Left lung (tissue), 10 donors: ENCODE results near the gene FHAD1. TPM values are rescaled to one million over a fixed set of nuclear protein-coding genes. Genes with fewer than 3 reads are reported as not detected.
A peak's percentile ranks its signal among the peaks of the same experiment; 100 is the strongest.
"Not testable (repeated sequence)": the region's sequence is repeated elsewhere in the genome, so short reads cannot be mapped to it uniquely, and the experiment has no call there.

Experiments
- ATAC-seq: fragments of 200-7000 bp; cut with Tn5 transposase; one replicate; pipeline ENCODE4 v1.9.1; 2020; ENCODE audit warnings: moderate library complexity
- DNase-seq, 4 donors: peaks; one replicate each; pipeline ENCODE4 v3.0.0-alpha.2; 2013 to 2020
- H3K27ac ChIP-seq, 2 donors: fragments of 200-600 bp; sonication (generic) in 1 of 2; one replicate each; pipeline versions ENCODE4 v1.5.0 to v1.8.0; 2020 to 2021
- H3K27me3 ChIP-seq, 2 donors: fragments of 200-600 bp; sonication (generic) in 1 of 2; one replicate each; pipeline versions ENCODE4 v1.5.0 to v1.8.0; 2020 to 2021
- H3K36me3 ChIP-seq, 2 donors: fragments of 200-600 bp; sonication (generic) in 1 of 2; one replicate each; pipeline versions ENCODE4 v1.5.0 to v1.8.0; 2020 to 2021
- H3K4me1 ChIP-seq, 2 donors: fragments of 200-600 bp; one replicate each; pipeline ENCODE4 v1.8.0; 2021
- H3K4me3 ChIP-seq, 2 donors: fragments of 200-600 bp; sonication (generic) in 1 of 2; one replicate each; pipeline versions ENCODE4 v1.5.0 to v1.8.0; 2020 to 2021; ENCODE audit warnings: mild to moderate bottlenecking in 1 of 2
- H3K9me3 ChIP-seq, 2 donors: fragments of 200-600 bp; sonication (generic) in 1 of 2; one replicate each; pipeline versions ENCODE4 v1.5.0 to v1.8.0; 2020 to 2021
- intact Hi-C, 2 donors: fragments of 100-400 bp; cut with DNase I; formaldehyde crosslinking; loops; one replicate each; pipeline versions ENCODE4 v1.11.2 to v1.14.2; 2022
- polyA plus RNA-seq, 6 donors: library from polyadenylated mRNA; unstranded; fragments of 120-200 nt; gene quantifications; one replicate each; pipeline ENCODE4 v1.2.1, GENCODE V29; 2013; ENCODE audit not compliant: insufficient read length in 6 of 6
- total RNA-seq, 2 donors: library from RNA; stranded (reverse); fragmentation: NEBNext Ultra II Directional; extraction: Animal tissue kit (Norgen Biotek cat#: 25700); gene quantifications; one replicate each; pipeline ENCODE4 v1.2.1, GENCODE V29; 2021
- TF ChIP-seq, protein P1 (sequence below), 2 donors: fragments of 200-600 bp; sonication (generic) in 1 of 2; IDR thresholded peaks; one replicate each; pipeline versions ENCODE4 v1.5.0 to v1.8.0; 2021; ENCODE audit warnings: antibody characterized with exemption in 2 of 2
- donor health status: DM: no; HTN: yes; CAD: no.
- donor health status: DM: no; HTN: no; CAD: no.

Gene FHAD1
- total and polyA plus RNA-seq, 8 donors: 1.1 to 8.5 (median 3.9) TPM

DNA sequence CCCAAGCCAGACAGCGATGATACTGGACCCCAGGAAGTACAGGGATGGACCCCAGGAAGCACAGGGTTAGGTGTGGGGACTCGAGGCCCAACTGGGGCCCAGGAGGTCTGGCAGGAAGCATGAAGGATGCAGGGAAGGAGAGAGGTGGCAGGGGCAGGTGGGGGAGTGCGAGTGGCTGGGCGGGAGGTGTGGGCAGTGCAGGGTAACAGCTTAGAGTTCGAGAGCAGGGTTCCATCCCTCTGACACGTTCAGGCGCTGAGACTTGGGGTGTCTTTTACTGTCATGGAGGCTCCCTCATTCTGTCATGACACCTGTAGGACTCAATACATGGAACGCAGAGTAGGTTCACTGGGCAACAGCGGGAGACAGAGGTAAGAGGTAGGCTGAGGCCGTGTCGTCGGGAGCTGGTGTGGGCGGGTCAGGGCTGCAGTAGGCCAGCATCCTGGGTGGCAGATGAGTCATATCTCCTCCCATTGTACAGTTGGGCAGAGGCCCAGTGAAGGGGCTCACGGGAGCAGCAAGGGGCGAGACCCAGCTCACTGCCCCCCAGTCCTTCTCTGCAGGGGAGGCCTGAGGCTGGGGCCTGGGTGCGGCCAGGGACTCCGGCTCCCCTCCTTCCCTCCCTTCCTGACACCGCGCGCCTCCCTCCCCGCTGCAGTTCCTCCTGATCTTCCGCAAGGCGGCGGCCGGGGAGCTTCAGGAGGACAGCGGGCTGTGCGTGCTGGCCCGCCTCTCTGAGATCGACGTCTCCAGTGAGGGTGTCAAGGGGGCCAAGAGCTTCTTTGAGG is 179.7 kb downstream of the FHAD1 start:
- Histone ChIP-seq H3K4me1 (peaks cover 0 to 83% of the 10 kb centered on the region in 2 donors), H3K36me3 (peaks cover 0 to 80% of the 10 kb centered on the region in 2 donors), H3K4me3 (no peak overlapping the region), H3K27ac (no peak overlapping the region), H3K27me3 (no peaks in the 10 kb centered on the region), H3K9me3 (no peaks in the 10 kb centered on the region)
- DNase-seq (peak in 1 of 4 donors; percentile 50), ATAC-seq (no peak)
- TF ChIP-seq, protein P1, sequence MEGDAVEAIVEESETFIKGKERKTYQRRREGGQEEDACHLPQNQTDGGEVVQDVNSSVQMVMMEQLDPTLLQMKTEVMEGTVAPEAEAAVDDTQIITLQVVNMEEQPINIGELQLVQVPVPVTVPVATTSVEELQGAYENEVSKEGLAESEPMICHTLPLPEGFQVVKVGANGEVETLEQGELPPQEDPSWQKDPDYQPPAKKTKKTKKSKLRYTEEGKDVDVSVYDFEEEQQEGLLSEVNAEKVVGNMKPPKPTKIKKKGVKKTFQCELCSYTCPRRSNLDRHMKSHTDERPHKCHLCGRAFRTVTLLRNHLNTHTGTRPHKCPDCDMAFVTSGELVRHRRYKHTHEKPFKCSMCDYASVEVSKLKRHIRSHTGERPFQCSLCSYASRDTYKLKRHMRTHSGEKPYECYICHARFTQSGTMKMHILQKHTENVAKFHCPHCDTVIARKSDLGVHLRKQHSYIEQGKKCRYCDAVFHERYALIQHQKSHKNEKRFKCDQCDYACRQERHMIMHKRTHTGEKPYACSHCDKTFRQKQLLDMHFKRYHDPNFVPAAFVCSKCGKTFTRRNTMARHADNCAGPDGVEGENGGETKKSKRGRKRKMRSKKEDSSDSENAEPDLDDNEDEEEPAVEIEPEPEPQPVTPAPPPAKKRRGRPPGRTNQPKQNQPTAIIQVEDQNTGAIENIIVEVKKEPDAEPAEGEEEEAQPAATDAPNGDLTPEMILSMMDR (IDR thresholded peaks at IDR 0.05): peak in 1 of 2 donors; percentile 18
- intact Hi-C loops: no loop called here

DNA sequence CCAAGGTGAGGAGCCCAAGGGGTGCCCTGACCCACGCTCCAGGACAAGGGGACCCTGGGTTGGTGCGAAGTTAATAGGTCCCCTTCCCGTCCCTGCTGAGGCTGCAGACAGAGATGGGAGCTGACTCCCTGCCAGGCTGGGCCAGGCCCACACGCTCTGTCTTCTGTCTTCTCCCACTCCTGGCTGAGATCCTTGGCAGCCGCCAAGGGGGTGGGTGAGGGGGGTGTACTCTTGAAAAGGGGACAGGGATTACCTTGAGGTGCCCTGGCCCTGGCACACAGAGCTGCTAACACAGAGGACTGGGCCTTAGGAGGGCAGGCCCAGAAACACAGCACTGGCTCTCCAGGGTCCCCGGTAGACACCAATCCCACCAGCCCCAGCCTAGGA is 180.2 kb downstream of the FHAD1 start:
- ATAC-seq (no peak), DNase-seq (no peak)
- Histone ChIP-seq H3K9me3 (no peaks in the 10 kb centered on the region), H3K27ac (no peak overlapping the region), H3K4me3 (no peak overlapping the region), H3K4me1 (peaks cover 0 to 77% of the 10 kb centered on the region in 2 donors), H3K27me3 (no peaks in the 10 kb centered on the region), H3K36me3 (peaks cover 0 to 81% of the 10 kb centered on the region in 2 donors)
- intact Hi-C loops: no loop called here
- TF ChIP-seq, protein P1 (IDR thresholded peaks at IDR 0.05): no peak

DNA sequence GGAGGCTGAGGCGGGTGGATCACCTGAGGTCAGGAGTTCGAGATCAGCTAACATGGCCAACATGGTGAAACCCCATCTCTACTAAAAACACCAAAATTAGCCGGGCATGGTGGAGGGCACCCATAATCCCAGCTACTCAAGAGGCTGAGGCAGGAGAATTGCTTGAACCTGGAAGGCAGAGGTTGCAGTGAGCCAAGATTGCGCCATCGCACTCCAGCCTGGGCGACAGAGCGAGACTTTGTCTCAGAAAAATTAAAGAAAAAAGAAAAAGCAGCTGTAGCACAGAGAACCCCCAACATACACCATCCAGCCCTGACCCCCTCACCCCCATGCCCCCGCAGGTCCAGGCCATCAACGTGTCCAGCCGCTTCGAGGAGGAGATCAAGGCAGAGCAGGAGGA is 181.2 kb downstream of the FHAD1 start:
- ATAC-seq, H3K27me3 ChIP-seq, H3K4me3 ChIP-seq, DNase-seq, intact Hi-C loops, H3K9me3 ChIP-seq, H3K27ac ChIP-seq: not testable (repeated sequence)
- H3K36me3 ChIP-seq: peaks cover 0 to 81% of the 10 kb centered on the region in 2 donors
- peaks cover 0 to 68% of the 10 kb centered on the region in 2 donors for H3K4me1 ChIP-seq

DNA sequence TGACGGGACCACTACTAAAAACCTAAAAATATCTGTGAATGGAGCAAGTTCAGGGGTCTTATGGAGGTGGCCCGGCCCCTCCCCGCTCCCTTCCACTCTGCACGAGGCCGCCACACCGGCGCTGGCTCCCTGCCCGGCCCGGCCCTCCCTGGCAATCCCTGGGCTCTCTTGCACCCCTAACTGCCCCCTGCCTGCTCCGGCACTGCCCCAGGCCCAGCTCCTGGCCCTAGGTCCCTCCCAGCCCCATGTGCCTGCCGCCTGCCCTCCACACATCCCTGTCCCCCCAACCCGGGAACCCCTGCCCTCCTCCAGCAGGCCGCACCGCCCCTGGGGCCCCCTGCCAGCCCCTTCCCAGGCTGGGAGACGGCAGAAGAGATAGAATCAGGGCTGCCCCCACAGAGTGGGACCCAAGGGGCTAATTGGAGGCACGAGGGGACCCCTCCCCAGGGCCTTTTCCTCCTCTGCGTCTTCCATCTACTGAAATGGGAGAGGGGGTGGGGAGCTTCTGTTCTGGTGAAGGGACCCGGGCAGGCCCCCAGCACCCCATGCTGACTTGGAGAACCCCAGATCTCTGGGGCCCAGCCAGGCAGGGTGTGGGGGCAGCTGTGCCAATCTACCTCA is 181.9 kb downstream of the FHAD1 start:
- Histone ChIP-seq H3K27me3 (no peaks in the 10 kb centered on the region), H3K9me3 (no peaks in the 10 kb centered on the region), H3K27ac (peak overlapping the region in 1 of 2 donors; percentile 20), H3K4me3 (no peak overlapping the region), H3K36me3 (peaks cover 0 to 76% of the 10 kb centered on the region in 2 donors), H3K4me1 (peaks cover 0 to 64% of the 10 kb centered on the region in 2 donors)
- intact Hi-C loops: no loop called here
- ATAC-seq: no peak
- DNase-seq: no peak
- TF ChIP-seq, protein P1 (IDR thresholded peaks at IDR 0.05): no peak

DNA sequence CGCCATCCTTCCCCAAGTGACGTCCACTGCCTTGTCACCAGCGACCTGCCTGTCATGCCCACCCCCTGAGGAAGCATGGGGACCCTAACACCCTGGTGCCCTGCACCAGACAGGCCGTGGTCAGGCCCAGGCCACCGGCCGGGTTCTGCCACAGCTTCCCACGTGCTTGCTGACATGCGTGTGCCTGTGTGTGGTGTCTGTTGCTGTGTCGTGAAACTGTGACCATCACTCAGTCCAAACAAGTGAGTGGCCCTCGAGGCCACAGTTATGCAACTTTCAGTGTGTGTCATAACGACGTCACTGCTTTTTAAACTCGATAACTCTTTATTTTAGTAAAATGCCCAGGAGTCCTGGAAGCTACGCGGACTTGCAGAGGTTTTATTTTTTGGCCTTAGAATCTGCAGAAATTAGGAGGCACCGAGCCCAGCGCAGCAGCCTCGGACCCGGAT is 182.7 kb downstream of the FHAD1 start:
- Histone ChIP-seq H3K4me1 (peaks cover 0 to 65% of the 10 kb centered on the region in 2 donors), H3K27ac (peak overlapping the region in 1 of 2 donors; percentile 20), H3K4me3 (no peak overlapping the region), H3K36me3 (peaks cover 0 to 71% of the 10 kb centered on the region in 2 donors), H3K9me3 (no peaks in the 10 kb centered on the region), H3K27me3 (no peaks in the 10 kb centered on the region)
- TF ChIP-seq, protein P1 (IDR thresholded peaks at IDR 0.05): no peak
- ATAC-seq (peak; percentile 33), DNase-seq (no peak)
- intact Hi-C loops: loop anchor here in 1 of 2 donors (5.0 kb wide), 1 partner anchor 102 kb away; no protein-coding TSS in a partner anchor
